Pancreas (tissue), 10 donors: Measurements from ENCODE around the gene THBS3. TPM values are rescaled to one million over a fixed set of nuclear protein-coding genes. Genes with fewer than 3 reads are reported as not detected.

Source experiments
- ATAC-seq, 4 donors: fragments of 200-7000 bp; cut with Tn5 transposase; one replicate each; pipeline versions ENCODE4 v1.8.0 to v1.9.1; 2020; ENCODE audit warnings: mild to moderate bottlenecking in 4 of 4, moderate library complexity in 4 of 4
- DNase-seq, 6 donors: peaks; one replicate each; pipeline ENCODE4 v3.0.0-alpha.2; 2020
- FAIRE-seq: peaks from 2 replicates; lab custom pipeline; 2012; peaks lifted over from hg19 to GRCh38; lab: Jason Lieb, UNC
- H3K27ac ChIP-seq, 4 donors: fragments of 200-600 bp; sonication (generic); 1 replicate in 3 of 4; 2 replicates in 1 of 4; pipeline versions ENCODE4 v1.5.0 to v1.8.0; 2020
- H3K27me3 ChIP-seq, 4 donors: fragments of 200-600 bp; one replicate each; pipeline ENCODE4 v1.8.0; 2021
- H3K36me3 ChIP-seq, 3 donors: fragments of 200-600 bp; sonication (generic) in 1 of 3; one replicate each; pipeline versions ENCODE4 v1.5.0 to v1.8.0; 2020 to 2021
- H3K4me1 ChIP-seq, 3 donors: fragments of 200-600 bp; one replicate each; pipeline ENCODE4 v1.8.0; 2021
- H3K4me3 ChIP-seq, 4 donors: fragments of 200-600 bp; sonication (generic) in 2 of 4; one replicate each; pipeline versions ENCODE4 v1.5.0 to v1.8.0; 2020 to 2021
- H3K9me3 ChIP-seq, 4 donors: fragments of 200-600 bp; one replicate each; pipeline ENCODE4 v1.8.0; 2021
- WGBS, 2 donors: extraction: QIAGEN DNeasy Blood & Tissue Kit; methylation state at CpG; one replicate each; pipeline ENCODE4 v1.1.7; 2013; 5-methylcytosine and 5-hydroxymethylcytosine counted together
- intact Hi-C, 3 donors: fragments of 100-400 bp; cut with DNase I; formaldehyde crosslinking; loops; one replicate each; pipeline versions ENCODE4 v1.11.1 to v1.14.2; 2022
- polyA plus RNA-seq, 2 donors: library from polyadenylated mRNA; stranded (reverse); fragments of 200-250 nt; gene quantifications; one replicate each; pipeline ENCODE4 v1.2.3, GENCODE V29; 2013
- total RNA-seq, 6 donors: library from RNA; stranded (reverse); fragmentation: NEBNext Ultra II Directional in 4 of 6; extraction: Animal tissue kit (Norgen Biotek cat#: 25700) in 4 of 6; gene quantifications; one replicate each; pipeline versions ENCODE4 v1.2.1 to v1.2.4, GENCODE V29; 2021 to 2023
- TF ChIP-seq, protein P1 (sequence below), 4 donors: fragments of 200-600 bp; sonication (generic) in 3 of 4; IDR thresholded peaks; one replicate each; pipeline versions ENCODE4 v1.5.0 to v1.8.0; 2021; ENCODE audit warnings: antibody characterized with exemption in 4 of 4
- donor health status: healthy with polysubstance abuse.
- donor health status: DM: no; HTN: no; CAD: no; lungs with moderate emphysema.
- donor health status: DM: no; HTN: no; CAD: no.
- donor health status: control.
- donor health status: control.
- donor health status: Bipolar disorder and iron deficiency.
- donor health status: DM: yes; HTN: yes; CAD: no.
- donor health status: DM: no; HTN: no; CAD: no.
- donor health status: DM: no; HTN: no; CAD: no.
- donor health status: DM: yes; HTN: yes; CAD: no.

THBS3 gene
- total and polyA plus RNA-seq, 8 donors = 9.9 to 78.6 (median 17.3) TPM

DNA sequence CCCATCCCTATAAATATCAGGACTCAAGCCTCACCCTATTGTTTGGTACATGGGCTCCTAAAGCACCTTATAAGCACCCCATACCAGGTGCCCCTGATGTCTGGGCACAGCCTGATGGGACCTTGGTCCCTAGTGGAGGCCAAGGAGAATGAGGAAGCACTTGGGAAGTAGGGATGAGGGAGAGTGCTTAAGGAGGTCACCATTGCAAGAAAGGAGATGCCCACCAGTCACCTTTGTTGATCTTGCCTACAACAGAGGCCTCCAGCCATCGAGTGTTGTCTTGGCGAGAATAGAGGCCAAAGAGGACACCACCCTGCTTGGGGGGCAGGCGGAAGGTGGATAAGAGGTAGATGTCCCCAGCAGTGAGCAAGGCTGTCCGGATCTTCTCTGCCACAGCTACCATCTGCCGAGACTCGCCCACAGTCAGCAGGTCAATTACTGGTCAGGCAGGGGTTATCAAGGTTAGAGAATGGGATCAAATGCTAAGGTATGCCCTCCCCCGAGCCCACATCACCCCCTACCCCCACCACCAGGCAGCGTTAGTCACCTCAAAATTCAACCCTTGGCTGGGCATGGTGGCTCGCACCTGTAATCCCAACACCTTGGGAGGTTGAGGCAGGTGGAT, 1.6 kb downstream of the THBS3 start:
- ATAC-seq (no peak), DNase-seq (peak in 1 of 6 donors; percentile 38), FAIRE-seq (no peak)
- intact Hi-C loops = no loop called here
- H3K27ac ChIP-seq = no peak overlapping the region
- no peaks in the 10 kb centered on the region for H3K27me3 ChIP-seq
- no peaks in the 10 kb centered on the region for H3K9me3 ChIP-seq
- WGBS, 2 donors = 60 to 67% methylated on average over 9 of the region's 9 CpGs
- H3K4me3 ChIP-seq = no peak overlapping the region
- TF ChIP-seq, protein P1, sequence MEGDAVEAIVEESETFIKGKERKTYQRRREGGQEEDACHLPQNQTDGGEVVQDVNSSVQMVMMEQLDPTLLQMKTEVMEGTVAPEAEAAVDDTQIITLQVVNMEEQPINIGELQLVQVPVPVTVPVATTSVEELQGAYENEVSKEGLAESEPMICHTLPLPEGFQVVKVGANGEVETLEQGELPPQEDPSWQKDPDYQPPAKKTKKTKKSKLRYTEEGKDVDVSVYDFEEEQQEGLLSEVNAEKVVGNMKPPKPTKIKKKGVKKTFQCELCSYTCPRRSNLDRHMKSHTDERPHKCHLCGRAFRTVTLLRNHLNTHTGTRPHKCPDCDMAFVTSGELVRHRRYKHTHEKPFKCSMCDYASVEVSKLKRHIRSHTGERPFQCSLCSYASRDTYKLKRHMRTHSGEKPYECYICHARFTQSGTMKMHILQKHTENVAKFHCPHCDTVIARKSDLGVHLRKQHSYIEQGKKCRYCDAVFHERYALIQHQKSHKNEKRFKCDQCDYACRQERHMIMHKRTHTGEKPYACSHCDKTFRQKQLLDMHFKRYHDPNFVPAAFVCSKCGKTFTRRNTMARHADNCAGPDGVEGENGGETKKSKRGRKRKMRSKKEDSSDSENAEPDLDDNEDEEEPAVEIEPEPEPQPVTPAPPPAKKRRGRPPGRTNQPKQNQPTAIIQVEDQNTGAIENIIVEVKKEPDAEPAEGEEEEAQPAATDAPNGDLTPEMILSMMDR (IDR thresholded peaks at IDR 0.05) = no peak
- no peaks in the 10 kb centered on the region for H3K36me3 ChIP-seq
- H3K4me1 ChIP-seq = peaks cover 0 to 15% (median 0%) of the 10 kb centered on the region in 3 donors

DNA sequence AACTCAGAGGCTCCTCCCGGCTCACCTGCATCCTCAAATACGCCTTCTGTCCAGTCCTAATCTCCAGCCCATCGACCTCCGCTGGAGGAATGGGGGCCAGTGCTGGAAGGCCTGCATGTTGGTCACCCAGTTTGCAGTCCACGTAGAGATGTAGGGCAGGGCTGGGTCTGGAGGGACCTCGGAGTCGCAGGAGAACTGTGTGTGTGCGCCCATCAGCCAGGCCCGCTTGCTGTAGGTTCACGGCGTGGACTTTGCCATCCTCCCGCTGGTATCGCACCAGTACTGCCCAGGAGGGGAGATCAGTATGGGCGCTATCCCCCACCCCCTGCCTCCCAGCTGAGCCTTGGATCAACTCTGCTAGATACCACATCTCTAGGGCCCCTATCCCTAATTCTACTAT, 2.7 kb downstream of the THBS3 start:
- H3K9me3 ChIP-seq = no peaks in the 10 kb centered on the region
- H3K27me3 ChIP-seq = no peaks in the 10 kb centered on the region
- H3K4me1 ChIP-seq = peaks cover 0 to 15% (median 0%) of the 10 kb centered on the region in 3 donors
- H3K27ac ChIP-seq = no peak overlapping the region
- ATAC-seq (no peak), FAIRE-seq (no peak), DNase-seq (peak in 1 of 6 donors; percentile 57)
- WGBS, 2 donors = 90 to 92% methylated on average over 14 of the region's 14 CpGs
- H3K36me3 ChIP-seq = no peaks in the 10 kb centered on the region
- no peak overlapping the region for H3K4me3 ChIP-seq
- intact Hi-C loops = no loop called here
- TF ChIP-seq, protein P1 (IDR thresholded peaks at IDR 0.05) = no peak

DNA sequence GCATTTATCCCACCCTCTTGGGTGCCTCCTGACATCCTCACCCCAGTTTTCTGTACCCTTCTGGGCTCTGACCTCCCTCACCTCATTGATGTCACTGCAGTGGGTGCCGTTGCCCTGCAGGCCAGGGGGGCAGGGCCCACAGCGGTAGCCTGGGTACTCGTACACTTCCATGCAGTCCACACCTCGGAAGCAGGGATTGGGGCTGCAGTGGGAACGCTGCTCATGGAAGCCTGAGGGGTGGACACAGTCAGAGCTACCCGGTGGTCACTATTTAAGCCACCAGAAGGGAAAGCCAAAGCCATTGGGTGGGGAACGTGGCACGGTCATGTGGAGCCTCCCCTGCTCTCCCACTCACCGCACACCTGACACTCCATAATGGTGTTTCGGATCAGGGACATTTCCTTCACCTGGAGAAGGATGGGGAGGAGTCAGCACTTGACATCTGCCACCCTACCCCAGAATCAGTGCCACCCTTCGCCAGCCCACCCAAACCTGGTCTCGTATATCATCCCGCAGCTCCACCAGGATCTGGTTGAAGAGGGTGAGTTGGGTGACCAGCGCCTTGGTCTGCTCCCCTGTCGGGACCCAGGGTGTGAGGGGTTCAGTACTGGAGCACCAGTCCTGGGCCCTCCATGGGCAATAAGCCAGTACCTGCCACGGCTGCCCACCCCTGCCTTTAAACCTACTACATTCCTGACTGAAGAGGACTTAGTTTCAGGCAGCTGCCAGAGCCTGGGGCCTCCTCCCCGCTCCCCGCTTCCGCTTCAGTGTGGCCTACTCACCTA, 4.8 kb downstream of the THBS3 start:
- WGBS, 2 donors = 87 to 92% methylated on average over 19 of the region's 19 CpGs
- ATAC-seq = no peak
- Histone ChIP-seq H3K4me3 (no peak overlapping the region), H3K36me3 (no peaks in the 10 kb centered on the region), H3K4me1 (peaks cover 0 to 11% (median 0%) of the 10 kb centered on the region in 3 donors), H3K27me3 (no peaks in the 10 kb centered on the region), H3K27ac (no peak overlapping the region), H3K9me3 (no peaks in the 10 kb centered on the region)
- intact Hi-C loops = no loop called here
- peak in 2 of 6 donors; percentile 25 to 58 for DNase-seq
- no peak for FAIRE-seq
- TF ChIP-seq, protein P1 (IDR thresholded peaks at IDR 0.05) = no peak

DNA sequence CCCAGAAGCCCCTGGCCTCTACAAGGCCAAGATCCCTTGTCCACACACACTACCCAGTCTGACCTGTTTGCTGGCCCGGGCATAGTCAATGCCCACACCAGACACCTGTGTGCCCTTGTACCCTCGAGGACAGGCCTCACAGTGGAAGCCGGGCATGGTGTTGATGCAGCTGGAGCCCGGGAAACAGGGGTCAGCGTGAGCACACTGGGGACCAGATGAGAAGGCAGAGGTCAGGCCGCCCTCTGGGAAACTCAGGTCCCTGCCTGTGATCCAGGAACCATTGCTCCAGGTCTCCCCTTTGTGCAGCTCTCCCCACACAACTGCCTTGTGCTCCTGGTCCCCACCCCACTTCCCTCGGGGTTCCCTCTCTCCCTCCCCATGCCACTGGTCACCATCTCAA, 5.5 kb downstream of the THBS3 start:
- no peak overlapping the region for H3K27ac ChIP-seq
- FAIRE-seq = no peak
- intact Hi-C loops = no loop called here
- no peak overlapping the region for H3K4me3 ChIP-seq
- peaks cover 0 to 6% (median 0%) of the 10 kb centered on the region in 3 donors for H3K4me1 ChIP-seq
- 87 to 92% methylated on average over 7 of the region's 7 CpGs for whole genome bisulfite sequencing, 2 donors
- no peaks in the 10 kb centered on the region for H3K27me3 ChIP-seq
- TF ChIP-seq, protein P1 (IDR thresholded peaks at IDR 0.05) = no peak
- peak in 2 of 6 donors; percentile 22 to 42 for DNase-seq
- no peaks in the 10 kb centered on the region for H3K36me3 ChIP-seq
- ATAC-seq = no peak
- no peaks in the 10 kb centered on the region for H3K9me3 ChIP-seq
